Measurements from ENCODE around the gene ZNF823. TPM values are rescaled to one million over a fixed set of nuclear protein-coding genes. Genes with fewer than 3 reads are reported as not detected.
A peak's percentile ranks its signal among the peaks of the same experiment; 100 is the strongest.
"Not testable (repeated sequence)": the region's sequence is repeated elsewhere in the genome, so short reads cannot be mapped to it uniquely, and the experiment has no call there.

Gene ZNF823
- total and polyA plus RNA-seq, 2 donors: 5.6 to 8.6 TPM

DNA sequence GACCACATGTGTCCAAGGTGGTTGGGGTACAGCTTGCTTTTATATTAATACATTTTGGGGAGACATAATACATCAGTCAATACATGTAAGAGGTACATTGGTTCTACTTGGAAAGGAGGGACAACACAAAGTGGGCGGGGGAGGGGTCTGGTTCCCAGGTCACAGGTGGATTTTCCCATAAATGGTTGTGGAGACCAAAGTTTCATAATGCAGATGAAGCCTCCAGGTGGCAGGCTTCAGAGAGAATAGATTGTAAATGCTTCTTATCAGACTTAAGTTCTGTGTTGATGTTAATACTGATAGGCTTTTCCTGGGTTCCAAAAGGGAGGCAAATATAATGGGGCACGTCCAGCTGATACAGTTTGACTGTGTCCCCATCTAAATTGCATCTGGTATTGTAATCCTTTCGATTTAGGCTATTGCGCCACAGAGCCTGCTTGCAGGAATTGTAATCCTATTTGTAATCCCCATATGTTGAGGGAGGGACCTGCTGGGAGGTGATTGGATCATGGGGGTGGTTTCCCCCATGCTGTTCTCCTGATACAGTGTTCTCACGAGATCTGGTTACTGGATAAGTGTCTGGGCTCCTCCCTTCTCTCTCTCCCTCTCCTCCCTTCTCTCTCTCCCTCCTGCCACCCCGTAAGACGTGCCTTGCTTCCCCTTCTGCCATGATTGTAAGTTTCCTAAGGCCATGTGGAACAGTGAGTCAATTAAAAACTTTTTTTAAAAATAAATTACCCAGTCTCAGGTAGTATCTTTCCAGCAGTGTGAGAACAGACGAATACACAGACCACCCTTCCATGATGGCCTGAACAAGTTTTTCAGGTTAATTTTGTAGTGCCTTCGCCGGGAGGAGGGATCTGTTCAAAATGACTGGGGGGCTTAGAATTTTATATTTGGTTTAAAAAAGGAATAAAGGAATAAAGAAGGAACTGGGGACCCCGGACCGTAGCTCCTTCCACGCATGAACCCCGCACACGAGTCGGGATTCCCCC is 44.9 kb downstream of the ZNF823 start:
- Histone ChIP-seq H3K36me3 (ENCODE audit: control insufficient read depth in 2 of 2, insufficient read depth in 2 of 2, low read length in 1 of 2) (no peaks in the 10 kb centered on the region), H3K27ac (ENCODE audit: low read depth in 1 of 2, low read length in 1 of 2) (no peak overlapping the region), H3K27me3 (ENCODE audit: control insufficient read depth in 2 of 2, insufficient read depth in 1 of 2, low read length in 1 of 2) (peaks cover 0 to 4% of the 10 kb centered on the region in 2 donors), H3K4me1 (ENCODE audit: control insufficient read depth in 2 of 2, insufficient read depth in 2 of 2, low read length in 2 of 2) (peaks cover 15 to 32% of the 10 kb centered on the region in 2 donors), H3K9me3 (ENCODE audit: control insufficient read depth in 2 of 2, insufficient read depth in 1 of 2, low read length in 1 of 2) (peaks cover 0 to 4% of the 10 kb centered on the region in 2 donors), H3K4me3 (ENCODE audit: low read length in 2 of 2) (peak overlapping the region; percentile 56 to 63)
- 31% methylated on average over 16 of the region's 16 CpGs for WGBS
- peak in 1 of 9 donors; percentile 3 for DNase-seq (ENCODE audit: low read depth in 6 of 9, low spot score in 9 of 9)

- WGBS: 93% methylated on average over 11 of the region's 11 CpGs
- peaks cover 0 to 4% of the 10 kb centered on the region in 2 donors for H3K27me3 ChIP-seq (ENCODE audit: control insufficient read depth in 2 of 2, insufficient read depth in 1 of 2, low read length in 1 of 2)
Measured at GRCh38 chr19:11692127-11692790, 46.5 kb downstream of the ZNF823 start.

DNA sequence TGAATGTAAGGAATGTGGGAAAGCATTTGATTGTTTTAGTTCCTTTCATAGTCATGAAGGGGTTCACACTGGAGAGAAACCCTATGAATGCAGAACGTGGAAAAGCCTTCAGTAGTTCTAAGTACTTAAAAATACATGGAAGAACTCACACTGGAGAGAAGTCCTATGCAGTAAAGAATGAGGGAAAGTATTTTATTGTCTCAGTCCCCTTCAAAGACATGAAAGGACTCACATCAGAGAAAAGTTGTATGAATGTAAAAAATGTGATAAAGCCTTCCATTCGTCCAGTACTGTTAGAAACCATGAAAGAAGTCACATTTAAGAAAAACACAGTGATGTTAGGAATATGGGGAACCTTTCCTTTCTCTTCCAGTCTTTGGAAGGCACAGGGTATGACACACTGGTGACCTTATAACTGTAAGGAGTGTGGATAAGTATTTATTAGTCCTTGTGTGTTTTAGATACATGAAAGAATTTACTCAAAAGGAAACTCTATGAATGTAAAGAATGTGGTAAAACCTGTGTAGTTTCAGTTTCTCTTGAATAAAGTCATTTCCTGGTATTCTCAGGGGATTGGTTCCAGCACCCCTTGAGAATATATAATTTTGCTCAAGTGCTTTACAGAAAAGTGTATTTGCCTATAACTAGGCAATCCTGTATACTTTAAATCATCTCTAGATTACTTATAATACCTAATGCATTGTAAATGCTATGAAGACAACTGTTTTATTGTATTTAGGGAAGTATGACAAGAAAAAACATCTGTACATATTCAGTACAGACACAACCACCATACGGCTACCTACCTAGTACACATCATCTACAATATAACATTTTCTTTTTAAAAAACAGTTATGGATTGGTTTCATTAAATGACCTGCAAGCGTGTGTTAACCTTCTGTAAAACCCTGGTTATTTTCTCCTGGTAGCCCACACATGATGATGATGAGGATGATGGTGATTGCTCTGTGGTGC is 52.8 kb downstream of the ZNF823 start:
- Histone ChIP-seq H3K4me3 (ENCODE audit: low read length in 2 of 2) (no peak overlapping the region), H3K27me3 (ENCODE audit: control insufficient read depth in 2 of 2, insufficient read depth in 1 of 2, low read length in 1 of 2) (no peaks in the 10 kb centered on the region), H3K4me1 (ENCODE audit: control insufficient read depth in 2 of 2, insufficient read depth in 2 of 2, low read length in 2 of 2) (no peaks in the 10 kb centered on the region), H3K36me3 (ENCODE audit: control insufficient read depth in 2 of 2, insufficient read depth in 2 of 2, low read length in 1 of 2) (no peaks in the 10 kb centered on the region), H3K9me3 (ENCODE audit: control insufficient read depth in 2 of 2, insufficient read depth in 1 of 2, low read length in 1 of 2) (peaks cover 0 to 11% of the 10 kb centered on the region in 2 donors), H3K27ac (ENCODE audit: low read depth in 1 of 2, low read length in 1 of 2) (no peak overlapping the region)
- 97% methylated on average over 4 of the region's 4 CpGs for WGBS
- no peak for DNase-seq (ENCODE audit: low read depth in 6 of 9, low spot score in 9 of 9)

More at GRCh38 chr19:11692127-11692790, 46.5 kb downstream of the ZNF823 start:
- no peaks in the 10 kb centered on the region for H3K36me3 ChIP-seq (ENCODE audit: control insufficient read depth in 2 of 2, insufficient read depth in 2 of 2, low read length in 1 of 2)
- H3K27ac ChIP-seq (ENCODE audit: low read depth in 1 of 2, low read length in 1 of 2): no peak overlapping the region
- H3K4me3 ChIP-seq (ENCODE audit: low read length in 2 of 2): no peak overlapping the region
- DNase-seq (ENCODE audit: low read depth in 6 of 9, low spot score in 9 of 9): no peak
- peaks cover 0 to 11% of the 10 kb centered on the region in 2 donors for H3K9me3 ChIP-seq (ENCODE audit: control insufficient read depth in 2 of 2, insufficient read depth in 1 of 2, low read length in 1 of 2)
- peaks cover 9 to 25% of the 10 kb centered on the region in 2 donors for H3K4me1 ChIP-seq (ENCODE audit: control insufficient read depth in 2 of 2, insufficient read depth in 2 of 2, low read length in 2 of 2)

DNA sequence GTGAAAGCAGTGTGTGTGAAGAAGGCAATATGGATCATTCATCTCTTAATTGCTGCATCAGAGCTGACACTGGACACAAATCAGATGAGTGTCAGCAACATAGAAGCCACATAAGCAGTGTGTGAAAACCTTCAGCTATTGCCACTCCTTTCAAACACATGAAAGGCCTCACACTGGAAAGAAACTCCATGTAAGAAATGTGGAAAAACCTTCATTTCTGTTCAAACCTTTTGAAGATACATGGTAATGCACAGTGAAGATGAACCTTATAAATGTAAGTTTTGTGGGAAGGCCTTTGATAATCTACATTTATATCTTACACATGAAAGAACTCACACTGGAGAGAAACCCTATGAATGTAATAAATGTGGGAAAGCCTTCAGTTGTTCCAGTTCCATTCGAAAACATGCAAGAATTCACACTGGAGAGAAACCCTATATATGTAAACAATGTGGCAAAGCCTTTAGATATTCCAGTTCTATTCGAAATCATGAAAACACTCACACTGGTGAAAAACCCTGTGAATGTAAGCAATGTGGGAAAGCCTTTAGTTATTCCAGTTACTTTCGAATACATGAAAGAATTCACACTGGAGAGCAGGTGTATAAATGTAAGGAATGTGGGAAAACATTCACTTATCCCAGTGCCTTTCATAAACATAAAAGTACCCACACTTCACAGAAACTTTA is 53.6 kb downstream of the ZNF823 start:
- no peak for DNase-seq (ENCODE audit: low read depth in 6 of 9, low spot score in 9 of 9)
- no peaks in the 10 kb centered on the region for H3K36me3 ChIP-seq (ENCODE audit: control insufficient read depth in 2 of 2, insufficient read depth in 2 of 2, low read length in 1 of 2)
- no peaks in the 10 kb centered on the region for H3K4me1 ChIP-seq (ENCODE audit: control insufficient read depth in 2 of 2, insufficient read depth in 2 of 2, low read length in 2 of 2)
- no peak overlapping the region for H3K27ac ChIP-seq (ENCODE audit: low read depth in 1 of 2, low read length in 1 of 2)
- H3K9me3 ChIP-seq (ENCODE audit: control insufficient read depth in 2 of 2, insufficient read depth in 1 of 2, low read length in 1 of 2): peaks cover 0 to 11% of the 10 kb centered on the region in 2 donors
- no peaks in the 10 kb centered on the region for H3K27me3 ChIP-seq (ENCODE audit: control insufficient read depth in 2 of 2, insufficient read depth in 1 of 2, low read length in 1 of 2)
- no peak overlapping the region for H3K4me3 ChIP-seq (ENCODE audit: low read length in 2 of 2)
- 96% methylated on average over 3 of the region's 3 CpGs for WGBS

GRCh38 chr19:11680689-11681302 is 58.0 kb downstream of the ZNF823 start:
- Histone ChIP-seq H3K4me1 (ENCODE audit: control insufficient read depth in 2 of 2, insufficient read depth in 2 of 2, low read length in 2 of 2) (no peaks in the 10 kb centered on the region), H3K36me3 (ENCODE audit: control insufficient read depth in 2 of 2, insufficient read depth in 2 of 2, low read length in 1 of 2) (no peaks in the 10 kb centered on the region), H3K4me3 (ENCODE audit: low read length in 2 of 2) (no peak overlapping the region), H3K27me3 (ENCODE audit: control insufficient read depth in 2 of 2, insufficient read depth in 1 of 2, low read length in 1 of 2) (no peaks in the 10 kb centered on the region), H3K9me3 (ENCODE audit: control insufficient read depth in 2 of 2, insufficient read depth in 1 of 2, low read length in 1 of 2) (peaks cover 0 to 24% of the 10 kb centered on the region in 2 donors), H3K27ac (ENCODE audit: low read depth in 1 of 2, low read length in 1 of 2) (no peak overlapping the region)
- WGBS: over 99% methylated on average over 2 of the region's 2 CpGs
- no peak for DNase-seq (ENCODE audit: low read depth in 6 of 9, low spot score in 9 of 9)

- Histone ChIP-seq H3K4me1 (ENCODE audit: control insufficient read depth in 2 of 2, insufficient read depth in 2 of 2, low read length in 2 of 2) (peaks cover 7 to 9% of the 10 kb centered on the region in 2 donors), H3K27me3 (ENCODE audit: control insufficient read depth in 2 of 2, insufficient read depth in 1 of 2, low read length in 1 of 2) (peaks cover 0 to 15% of the 10 kb centered on the region in 2 donors), H3K27ac (ENCODE audit: low read depth in 1 of 2, low read length in 1 of 2) (no peak overlapping the region), H3K9me3 (ENCODE audit: control insufficient read depth in 2 of 2, insufficient read depth in 1 of 2, low read length in 1 of 2) (peaks cover 0 to 27% of the 10 kb centered on the region in 2 donors), H3K36me3 (ENCODE audit: control insufficient read depth in 2 of 2, insufficient read depth in 2 of 2, low read length in 1 of 2) (no peaks in the 10 kb centered on the region), H3K4me3 (ENCODE audit: low read length in 2 of 2) (no peak overlapping the region)
- no peak for DNase-seq (ENCODE audit: low read depth in 6 of 9, low spot score in 9 of 9)
- 98% methylated on average over 1 of the region's 1 CpG for WGBS
Measured at GRCh38 chr19:11678504-11678903, 60.2 kb downstream of the ZNF823 start.

DNA sequence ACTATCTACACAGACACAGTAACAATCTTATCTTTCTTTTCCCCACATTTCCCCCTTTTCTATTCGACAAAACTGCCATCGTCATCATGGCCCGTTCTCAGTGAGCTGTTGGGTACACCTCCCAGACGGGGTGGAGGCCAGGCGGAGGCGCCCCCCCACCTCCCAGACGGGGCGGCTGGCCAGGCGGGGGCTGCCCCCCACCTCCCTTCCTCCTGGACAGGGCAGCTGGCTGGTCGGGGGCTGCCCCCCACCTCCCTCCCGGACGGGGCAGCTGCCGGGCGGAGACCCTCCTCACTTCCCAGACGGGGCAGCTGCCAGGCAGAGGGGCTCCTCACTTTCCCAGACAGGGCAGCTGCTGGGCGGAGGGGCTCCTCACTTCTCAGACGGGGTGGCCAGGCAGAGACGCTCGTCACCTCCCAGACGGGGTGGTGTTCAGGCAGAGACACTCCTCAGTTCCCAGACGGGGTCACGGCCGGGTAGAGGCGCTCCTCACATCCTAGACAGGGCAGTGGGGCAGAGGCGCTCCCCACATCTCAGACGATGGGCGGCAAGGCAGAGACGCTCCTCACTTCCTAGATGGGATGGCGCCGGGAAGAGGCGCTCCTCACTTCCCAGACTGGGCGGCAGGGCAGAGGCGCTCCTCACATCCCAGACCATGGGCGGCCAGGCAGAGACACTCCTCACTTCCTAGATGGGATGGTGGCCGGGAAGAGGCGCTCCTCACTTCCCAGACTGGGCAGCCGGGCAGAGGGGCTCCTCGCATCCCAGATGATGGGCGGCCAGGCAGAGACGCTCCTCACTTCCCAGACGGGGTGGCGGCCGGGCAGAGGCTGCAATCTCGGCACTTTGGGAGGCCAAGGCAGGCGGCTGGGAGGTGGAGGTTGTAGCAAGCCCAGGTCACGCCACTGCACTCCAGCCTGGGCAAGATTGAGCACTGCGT is 61.8 kb downstream of the ZNF823 start:
- not testable (repeated sequence) for H3K4me1 ChIP-seq (ENCODE audit: control insufficient read depth in 2 of 2, insufficient read depth in 2 of 2, low read length in 2 of 2); DNase-seq (ENCODE audit: low read depth in 6 of 9, low spot score in 9 of 9); H3K36me3 ChIP-seq (ENCODE audit: control insufficient read depth in 2 of 2, insufficient read depth in 2 of 2, low read length in 1 of 2); H3K27ac ChIP-seq (ENCODE audit: low read depth in 1 of 2, low read length in 1 of 2); H3K4me3 ChIP-seq (ENCODE audit: low read length in 2 of 2)
- WGBS: 93% methylated on average over 40 of the region's 47 CpGs
- peaks cover 0 to 19% of the 10 kb centered on the region in 2 donors for H3K27me3 ChIP-seq (ENCODE audit: control insufficient read depth in 2 of 2, insufficient read depth in 1 of 2, low read length in 1 of 2)
- peaks cover 0 to 27% of the 10 kb centered on the region in 2 donors for H3K9me3 ChIP-seq (ENCODE audit: control insufficient read depth in 2 of 2, insufficient read depth in 1 of 2, low read length in 1 of 2)
